ENCODE data around the gene INPP4A. TPM values are rescaled to one million over a fixed set of nuclear protein-coding genes. Genes with fewer than 3 reads are reported as not detected.

INPP4A gene
- total and polyA plus RNA-seq, 9 of the 15 experiments (the other 6 are each of a cell fraction or from before 2014, with no cell fraction given), result 1.8 to 15.7 (median 8.3) TPM

DNA sequence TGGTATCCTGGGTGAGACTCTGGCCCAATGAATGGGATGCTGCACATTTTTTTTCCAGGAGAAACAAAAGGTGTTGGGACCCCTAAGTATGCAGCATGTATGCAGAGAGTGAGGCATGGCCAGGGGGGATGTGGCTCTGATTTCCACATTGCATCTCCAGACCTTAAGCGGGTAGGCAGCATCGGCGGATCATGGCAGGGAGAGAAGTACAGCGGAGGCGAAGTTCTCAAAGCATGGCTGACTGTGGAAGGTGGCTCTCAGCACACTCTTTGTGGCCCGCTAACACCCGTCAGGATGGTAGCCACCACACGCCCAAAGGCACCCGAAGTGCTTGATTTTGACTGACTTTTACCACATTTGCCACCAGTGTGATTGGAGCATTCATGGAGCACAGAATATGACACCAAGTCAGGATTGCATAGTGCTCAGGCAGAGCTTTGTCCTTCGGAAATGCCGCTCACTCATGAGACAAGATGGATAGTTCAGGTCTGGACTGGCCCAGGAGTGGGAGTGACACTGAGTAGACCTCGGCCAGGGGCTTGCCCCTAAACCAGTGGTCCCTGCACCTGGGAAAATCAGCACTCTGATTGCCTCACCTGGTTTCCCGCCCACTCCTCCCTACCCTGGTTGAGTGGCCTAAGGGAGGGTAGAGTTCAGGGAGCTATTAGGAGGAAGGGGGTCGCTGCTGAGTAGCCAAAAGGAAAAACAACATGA, 14.2 kb downstream of the INPP4A start:
- no peaks in the 10 kb centered on the region for H3K9me3 ChIP-seq (replicated peaks; ENCODE audit: control insufficient read depth, insufficient read depth, low read depth, low read length)
- no peak overlapping the region for H3K4me3 ChIP-seq
- ATAC-seq (no peak), FAIRE-seq (no peak), DNase-seq (ENCODE audit: extremely low read depth in 1 of 4, low spot score in 3 of 4) (no peak)
- ChIA-PET CTCF (ENCODE audit: low intra/inter-chr PET ratio) (no interaction called here), POLR2A (interaction anchor here (1.9 kb wide), 1 partner anchor 12 kb away, joined by 9 read pairs; no protein-coding TSS in a partner anchor)
- intact Hi-C loops (cut with micrococcal nuclease) (no loop called here), in situ Hi-C loops (cut with MboI) (no loop called here)
- H2AFZ ChIP-seq (ENCODE audit: low read depth, low read length), result no peak overlapping the region
- H3K4me2 ChIP-seq (ENCODE audit: insufficient read depth, low read length), result no peak overlapping the region
- peaks cover 14 to 38% of the 10 kb centered on the region in 2 experiments for H3K4me1 ChIP-seq (replicated peaks in 1 of 2; ENCODE audit: control insufficient read depth in 2 of 2, insufficient read depth in 2 of 2, low read length in 2 of 2)
- H3K9ac ChIP-seq (ENCODE audit: insufficient read depth in 1 of 2, low read depth in 2 of 2, low read length in 2 of 2), result no peak overlapping the region; a peak in 1 of 4 replicates
- no peak for TF ChIP-seq NCOA4 (IDR thresholded peaks at IDR 0.05; ENCODE audit: partially characterized antibody)
- no peak for TF ChIP-seq ZNF77 (CRISPR knock-in tag; IDR thresholded peaks at IDR 0.05)
- no peak for TF ChIP-seq RAD51 (IDR thresholded peaks at IDR 0.05; ENCODE audit: borderline replicate concordance, low read depth)
- no peak for TF ChIP-seq NCOA6 (IDR thresholded peaks at IDR 0.05)
- TF ChIP-seq SMARCB1 (IDR thresholded peaks at IDR 0.05; ENCODE audit: insufficient read length, low read depth), result no peak
- no peak for TF ChIP-seq TRIM24 (IDR thresholded peaks at IDR 0.05)
- TF ChIP-seq, protein P1, sequence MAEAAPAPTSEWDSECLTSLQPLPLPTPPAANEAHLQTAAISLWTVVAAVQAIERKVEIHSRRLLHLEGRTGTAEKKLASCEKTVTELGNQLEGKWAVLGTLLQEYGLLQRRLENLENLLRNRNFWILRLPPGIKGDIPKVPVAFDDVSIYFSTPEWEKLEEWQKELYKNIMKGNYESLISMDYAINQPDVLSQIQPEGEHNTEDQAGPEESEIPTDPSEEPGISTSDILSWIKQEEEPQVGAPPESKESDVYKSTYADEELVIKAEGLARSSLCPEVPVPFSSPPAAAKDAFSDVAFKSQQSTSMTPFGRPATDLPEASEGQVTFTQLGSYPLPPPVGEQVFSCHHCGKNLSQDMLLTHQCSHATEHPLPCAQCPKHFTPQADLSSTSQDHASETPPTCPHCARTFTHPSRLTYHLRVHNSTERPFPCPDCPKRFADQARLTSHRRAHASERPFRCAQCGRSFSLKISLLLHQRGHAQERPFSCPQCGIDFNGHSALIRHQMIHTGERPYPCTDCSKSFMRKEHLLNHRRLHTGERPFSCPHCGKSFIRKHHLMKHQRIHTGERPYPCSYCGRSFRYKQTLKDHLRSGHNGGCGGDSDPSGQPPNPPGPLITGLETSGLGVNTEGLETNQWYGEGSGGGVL (CRISPR knock-in tag; IDR thresholded peaks at IDR 0.05), result no peak
- TF ChIP-seq KDM4B (IDR thresholded peaks at IDR 0.05; ENCODE audit: borderline replicate concordance in 2 of 2, low read depth in 1 of 2), result no peak
- no peak for TF ChIP-seq ZNF324 (CRISPR knock-in tag; IDR thresholded peaks at IDR 0.05)
- TF ChIP-seq, protein P2, sequence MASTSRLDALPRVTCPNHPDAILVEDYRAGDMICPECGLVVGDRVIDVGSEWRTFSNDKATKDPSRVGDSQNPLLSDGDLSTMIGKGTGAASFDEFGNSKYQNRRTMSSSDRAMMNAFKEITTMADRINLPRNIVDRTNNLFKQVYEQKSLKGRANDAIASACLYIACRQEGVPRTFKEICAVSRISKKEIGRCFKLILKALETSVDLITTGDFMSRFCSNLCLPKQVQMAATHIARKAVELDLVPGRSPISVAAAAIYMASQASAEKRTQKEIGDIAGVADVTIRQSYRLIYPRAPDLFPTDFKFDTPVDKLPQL (IDR thresholded peaks at IDR 0.05; ENCODE audit: extremely low read depth, insufficient read length), result no peak
- no peak for TF ChIP-seq ZFPM2 (CRISPR knock-in tag; IDR thresholded peaks at IDR 0.05)
- no peak for TF ChIP-seq MYC (IDR thresholded peaks at IDR 0.05; ENCODE audit: low read depth, low read length)
- no peak for TF ChIP-seq MYC (CRISPR knock-in tag; IDR thresholded peaks at IDR 0.05; ENCODE audit: borderline replicate concordance, low read depth)
- TF ChIP-seq NONO (IDR thresholded peaks at IDR 0.05; ENCODE audit: low read depth in 2 of 2, low read length in 1 of 2), result no peak
- no peak for TF ChIP-seq NFRKB (IDR thresholded peaks at IDR 0.05; ENCODE audit: low read depth)
- H3K9me1 ChIP-seq (ENCODE audit: control insufficient read depth, insufficient read depth, low read length), result peaks cover 7% of the 10 kb centered on the region
- WGBS (ENCODE audit: insufficient coverage, low coverage, missing lambda C conversion rate), result 83% methylated on average over 14 of the region's 14 CpGs
- no TSS peak for BruUV-seq (replicated peaks)
- no peaks in the 10 kb centered on the region for H3K27me3 ChIP-seq (ENCODE audit: control insufficient read depth in 2 of 2, insufficient read depth in 2 of 2, low read length in 2 of 2)
- no peak overlapping the region for H3K27ac ChIP-seq (ENCODE audit: extremely low read depth, low read depth, low read length)
- H4K20me1 ChIP-seq (replicated peaks; ENCODE audit: control insufficient read depth, insufficient read depth, low read length), result 0 out of 2 replicates have a peak, but pooled peaks cover 11% of the 10 kb centered on the region
- peaks cover 10% of the 10 kb centered on the region; the same call in 1 of the 3 replicates for H3K36me3 ChIP-seq (ENCODE audit: control insufficient read depth, insufficient read depth, low read length)
- H3K79me2 ChIP-seq (ENCODE audit: control insufficient read depth, insufficient read depth, low read length), result peaks cover 22% of the 10 kb centered on the region; the same call in 2 of the 3 replicates
